ENCODE measurements around the gene CDH4. TPM values are rescaled to one million over a fixed set of nuclear protein-coding genes. Genes with fewer than 3 reads are reported as not detected.

The CDH4 gene
- total and polyA plus RNA-seq, 2 of the 13 experiments (the other 11 are each of a cell fraction or from before 2014, with no cell fraction given), result not detected

- H3K4me3 ChIP-seq (replicated peaks in 1 of 3; ENCODE audit: insufficient read depth in 1 of 3, low read depth in 2 of 3, low read length in 3 of 3), result no peak overlapping the region
- peaks cover 0 to 33% of the 10 kb centered on the region in 2 experiments; a peak in 3 of 5 replicates for H3K27me3 ChIP-seq (ENCODE audit: control insufficient read depth in 1 of 2, insufficient read depth in 2 of 2, low read length in 2 of 2)
- H3K79me2 ChIP-seq (ENCODE audit: insufficient read depth, low read length), result no peaks in the 10 kb centered on the region
- intact Hi-C loops (cut with micrococcal nuclease; ENCODE audit: unreplicated experiment) (no loop called here), in situ Hi-C loops (cut with HindIII; ENCODE audit: extremely low pct_ligation_motif_present, low pct_unique_long_range_greater_than_20kb) (no loop called here)
- 8% methylated on average over 14 of the region's 14 CpGs for WGBS (ENCODE audit: low lambda C conversion rate)
- POLR2A ChIA-PET, result no interaction called here
- no peaks in the 10 kb centered on the region for H4K20me1 ChIP-seq (ENCODE audit: insufficient read depth, low read length)
- FAIRE-seq (no peak), ATAC-seq (no peak), DNase-seq (ENCODE audit: low spot score) (no peak)
- H3K4me2 ChIP-seq (ENCODE audit: low read depth, low read length), result no peak overlapping the region
- H2AFZ ChIP-seq (ENCODE audit: low read length), result no peak overlapping the region
- CTCF ChIA-PET (ENCODE audit: low intra/inter-chr PET ratio, low total read pairs), result no interaction called here
- H3K9ac ChIP-seq (ENCODE audit: insufficient read depth, low read depth, low read length), result no peak overlapping the region
- BruUV-seq (replicated peaks), result no TSS peak
- peaks cover 12% of the 10 kb centered on the region for H3K4me1 ChIP-seq (ENCODE audit: insufficient read depth, low read length)
- no peaks in the 10 kb centered on the region for H3K9me3 ChIP-seq (ENCODE audit: low read length)
- no peaks in the 10 kb centered on the region for H3K36me3 ChIP-seq (replicated peaks in 1 of 2; ENCODE audit: control insufficient read depth in 1 of 2, insufficient read depth in 2 of 2, low read length in 2 of 2)
- H3K27ac ChIP-seq (ENCODE audit: extremely low read length, insufficient read depth, low read length), result no peak overlapping the region
- TF ChIP-seq GPBP1L1 (CRISPR knock-in tag; IDR thresholded peaks at IDR 0.05), result no peak
- no peak for TF ChIP-seq ZNF709 (CRISPR knock-in tag; IDR thresholded peaks at IDR 0.05)
- TF ChIP-seq GTF2F1 (IDR thresholded peaks at IDR 0.05; ENCODE audit: low read length), result no peak
- no peak for TF ChIP-seq THYN1 (CRISPR knock-in tag; IDR thresholded peaks at IDR 0.05; ENCODE audit: borderline replicate concordance, low read depth)
- TF ChIP-seq ZNF605 (CRISPR knock-in tag; IDR thresholded peaks at IDR 0.05), result no peak
- TF ChIP-seq TFE3 (CRISPR knock-in tag; IDR thresholded peaks at IDR 0.05), result no peak
- no peak for TF ChIP-seq TRIM22 (IDR thresholded peaks at IDR 0.05)
- no peak for TF ChIP-seq ZNF841 (CRISPR knock-in tag; IDR thresholded peaks at IDR 0.05; ENCODE audit: borderline replicate concordance)
- TF ChIP-seq ZNF276 (CRISPR knock-in tag; IDR thresholded peaks at IDR 0.05; ENCODE audit: low read depth), result no peak
- TF ChIP-seq FOXO4 (CRISPR knock-in tag; conservative IDR thresholded peaks at IDR 0.05), result no peak
- TF ChIP-seq SALL1 (CRISPR knock-in tag; IDR thresholded peaks at IDR 0.05), result no peak
- TF ChIP-seq ZNF230 (CRISPR knock-in tag; IDR thresholded peaks at IDR 0.05), result no peak
- no peak for TF ChIP-seq ZNF430 (CRISPR knock-in tag; IDR thresholded peaks at IDR 0.05)
- TF ChIP-seq IRF2 (CRISPR knock-in tag; IDR thresholded peaks at IDR 0.05), result no peak
- TF ChIP-seq CCDC6 (CRISPR knock-in tag; IDR thresholded peaks at IDR 0.05), result no peak
- TF ChIP-seq YEATS2 (CRISPR knock-in tag; IDR thresholded peaks at IDR 0.05; ENCODE audit: borderline replicate concordance), result no peak
Observed at GRCh38 chr20:61570646-61571195, 318.7 kb downstream of the CDH4 start.

Measured in HepG2 (cell line).